ENCODE data around the gene THAP4. TPM values are rescaled to one million over a fixed set of nuclear protein-coding genes. Genes with fewer than 3 reads are reported as not detected.

The THAP4 gene
- total and polyA plus RNA-seq, 2 experiments from 2014 or later: 62.9 to 80.4 TPM

DNA sequence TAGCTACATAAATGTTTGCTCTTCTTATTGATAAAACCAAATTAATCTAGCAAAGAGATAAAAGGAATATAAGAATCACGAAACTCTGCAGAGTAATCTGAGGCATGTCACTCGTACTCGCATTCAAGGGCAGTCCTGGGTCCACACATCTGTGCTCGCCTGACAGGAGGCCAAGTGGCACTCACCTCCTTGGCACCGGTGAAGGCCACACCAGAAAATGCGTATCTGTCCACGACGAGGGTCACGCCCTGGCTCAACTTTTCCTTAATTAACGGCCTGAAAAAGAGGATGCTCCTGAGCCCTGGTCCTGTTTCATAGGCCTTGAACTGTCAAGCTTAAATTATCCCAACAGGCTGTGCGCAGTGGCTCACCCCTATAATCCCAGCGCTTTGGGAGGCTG is 43.1 kb upstream of the THAP4 start:
- Mint-ChIP-seq H3K27ac (no peak overlapping the region), H3K4me3 (no peak overlapping the region), H3K9me3 (no peaks in the 10 kb centered on the region), H3K36me3 (ENCODE audit: low read depth) (peaks cover 86% of the 10 kb centered on the region), H3K27me3 (ENCODE audit: insufficient read depth, low read depth, poor library complexity) (peaks cover 12% of the 10 kb centered on the region), H3K4me1 (peaks cover 2% of the 10 kb centered on the region; the same call in 1 of the 3 replicates)
- no peak overlapping the region for H3K4me3 ChIP-seq
- no peaks in the 10 kb centered on the region for H3K9me2 ChIP-seq (ENCODE audit: insufficient read depth)
- ATAC-seq (no peak), DNase-seq (ENCODE audit: low spot score) (no peak)
- H3K79me2 ChIP-seq (replicated peaks; ENCODE audit: insufficient read depth): peaks cover 34% of the 10 kb centered on the region
- H3F3A ChIP-seq (replicated peaks; ENCODE audit: low read depth): no peaks in the 10 kb centered on the region; the same call in 1 of the 2 replicates
- H3K4me2 ChIP-seq: no peak overlapping the region
- TF ChIP-seq CREB1 (CRISPR knock-in tag; IDR thresholded peaks at IDR 0.05; ENCODE audit: low read depth) (no peak), EZH2 (IDR thresholded peaks at IDR 0.05; ENCODE audit: low read depth, unreplicated experiment) (no peak), ZNF114 (CRISPR knock-in tag; IDR thresholded peaks at IDR 0.05) (no peak), POLR2AphosphoS5 (IDR thresholded peaks at IDR 0.05; ENCODE audit: low read depth) (no peak), STAT1 (IDR thresholded peaks at IDR 0.05; ENCODE audit: unreplicated experiment) (no peak), ZNF331 (CRISPR knock-in tag; IDR thresholded peaks at IDR 0.05; ENCODE audit: low read depth) (no peak), EZH2phosphoT487 (IDR thresholded peaks at IDR 0.05; ENCODE audit: unreplicated experiment) (no peak), NANOG (IDR thresholded peaks at IDR 0.05; ENCODE audit: borderline replicate concordance) (no peak), JUNB (IDR thresholded peaks at IDR 0.05; ENCODE audit: unreplicated experiment) (no peak)
- TF ChIP-seq, protein P1, sequence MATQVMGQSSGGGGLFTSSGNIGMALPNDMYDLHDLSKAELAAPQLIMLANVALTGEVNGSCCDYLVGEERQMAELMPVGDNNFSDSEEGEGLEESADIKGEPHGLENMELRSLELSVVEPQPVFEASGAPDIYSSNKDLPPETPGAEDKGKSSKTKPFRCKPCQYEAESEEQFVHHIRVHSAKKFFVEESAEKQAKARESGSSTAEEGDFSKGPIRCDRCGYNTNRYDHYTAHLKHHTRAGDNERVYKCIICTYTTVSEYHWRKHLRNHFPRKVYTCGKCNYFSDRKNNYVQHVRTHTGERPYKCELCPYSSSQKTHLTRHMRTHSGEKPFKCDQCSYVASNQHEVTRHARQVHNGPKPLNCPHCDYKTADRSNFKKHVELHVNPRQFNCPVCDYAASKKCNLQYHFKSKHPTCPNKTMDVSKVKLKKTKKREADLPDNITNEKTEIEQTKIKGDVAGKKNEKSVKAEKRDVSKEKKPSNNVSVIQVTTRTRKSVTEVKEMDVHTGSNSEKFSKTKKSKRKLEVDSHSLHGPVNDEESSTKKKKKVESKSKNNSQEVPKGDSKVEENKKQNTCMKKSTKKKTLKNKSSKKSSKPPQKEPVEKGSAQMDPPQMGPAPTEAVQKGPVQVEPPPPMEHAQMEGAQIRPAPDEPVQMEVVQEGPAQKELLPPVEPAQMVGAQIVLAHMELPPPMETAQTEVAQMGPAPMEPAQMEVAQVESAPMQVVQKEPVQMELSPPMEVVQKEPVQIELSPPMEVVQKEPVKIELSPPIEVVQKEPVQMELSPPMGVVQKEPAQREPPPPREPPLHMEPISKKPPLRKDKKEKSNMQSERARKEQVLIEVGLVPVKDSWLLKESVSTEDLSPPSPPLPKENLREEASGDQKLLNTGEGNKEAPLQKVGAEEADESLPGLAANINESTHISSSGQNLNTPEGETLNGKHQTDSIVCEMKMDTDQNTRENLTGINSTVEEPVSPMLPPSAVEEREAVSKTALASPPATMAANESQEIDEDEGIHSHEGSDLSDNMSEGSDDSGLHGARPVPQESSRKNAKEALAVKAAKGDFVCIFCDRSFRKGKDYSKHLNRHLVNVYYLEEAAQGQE (IDR thresholded peaks at IDR 0.05; ENCODE audit: unreplicated experiment): no peak
- TF ChIP-seq, protein P2, sequence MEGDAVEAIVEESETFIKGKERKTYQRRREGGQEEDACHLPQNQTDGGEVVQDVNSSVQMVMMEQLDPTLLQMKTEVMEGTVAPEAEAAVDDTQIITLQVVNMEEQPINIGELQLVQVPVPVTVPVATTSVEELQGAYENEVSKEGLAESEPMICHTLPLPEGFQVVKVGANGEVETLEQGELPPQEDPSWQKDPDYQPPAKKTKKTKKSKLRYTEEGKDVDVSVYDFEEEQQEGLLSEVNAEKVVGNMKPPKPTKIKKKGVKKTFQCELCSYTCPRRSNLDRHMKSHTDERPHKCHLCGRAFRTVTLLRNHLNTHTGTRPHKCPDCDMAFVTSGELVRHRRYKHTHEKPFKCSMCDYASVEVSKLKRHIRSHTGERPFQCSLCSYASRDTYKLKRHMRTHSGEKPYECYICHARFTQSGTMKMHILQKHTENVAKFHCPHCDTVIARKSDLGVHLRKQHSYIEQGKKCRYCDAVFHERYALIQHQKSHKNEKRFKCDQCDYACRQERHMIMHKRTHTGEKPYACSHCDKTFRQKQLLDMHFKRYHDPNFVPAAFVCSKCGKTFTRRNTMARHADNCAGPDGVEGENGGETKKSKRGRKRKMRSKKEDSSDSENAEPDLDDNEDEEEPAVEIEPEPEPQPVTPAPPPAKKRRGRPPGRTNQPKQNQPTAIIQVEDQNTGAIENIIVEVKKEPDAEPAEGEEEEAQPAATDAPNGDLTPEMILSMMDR (conservative IDR thresholded peaks at IDR 0.05; ENCODE audit: low read depth in 2 of 2): no peak
- TF ChIP-seq, protein P3, sequence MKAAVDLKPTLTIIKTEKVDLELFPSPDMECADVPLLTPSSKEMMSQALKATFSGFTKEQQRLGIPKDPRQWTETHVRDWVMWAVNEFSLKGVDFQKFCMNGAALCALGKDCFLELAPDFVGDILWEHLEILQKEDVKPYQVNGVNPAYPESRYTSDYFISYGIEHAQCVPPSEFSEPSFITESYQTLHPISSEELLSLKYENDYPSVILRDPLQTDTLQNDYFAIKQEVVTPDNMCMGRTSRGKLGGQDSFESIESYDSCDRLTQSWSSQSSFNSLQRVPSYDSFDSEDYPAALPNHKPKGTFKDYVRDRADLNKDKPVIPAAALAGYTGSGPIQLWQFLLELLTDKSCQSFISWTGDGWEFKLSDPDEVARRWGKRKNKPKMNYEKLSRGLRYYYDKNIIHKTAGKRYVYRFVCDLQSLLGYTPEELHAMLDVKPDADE (IDR thresholded peaks at IDR 0.05): no peak
- TF ChIP-seq, protein P4, sequence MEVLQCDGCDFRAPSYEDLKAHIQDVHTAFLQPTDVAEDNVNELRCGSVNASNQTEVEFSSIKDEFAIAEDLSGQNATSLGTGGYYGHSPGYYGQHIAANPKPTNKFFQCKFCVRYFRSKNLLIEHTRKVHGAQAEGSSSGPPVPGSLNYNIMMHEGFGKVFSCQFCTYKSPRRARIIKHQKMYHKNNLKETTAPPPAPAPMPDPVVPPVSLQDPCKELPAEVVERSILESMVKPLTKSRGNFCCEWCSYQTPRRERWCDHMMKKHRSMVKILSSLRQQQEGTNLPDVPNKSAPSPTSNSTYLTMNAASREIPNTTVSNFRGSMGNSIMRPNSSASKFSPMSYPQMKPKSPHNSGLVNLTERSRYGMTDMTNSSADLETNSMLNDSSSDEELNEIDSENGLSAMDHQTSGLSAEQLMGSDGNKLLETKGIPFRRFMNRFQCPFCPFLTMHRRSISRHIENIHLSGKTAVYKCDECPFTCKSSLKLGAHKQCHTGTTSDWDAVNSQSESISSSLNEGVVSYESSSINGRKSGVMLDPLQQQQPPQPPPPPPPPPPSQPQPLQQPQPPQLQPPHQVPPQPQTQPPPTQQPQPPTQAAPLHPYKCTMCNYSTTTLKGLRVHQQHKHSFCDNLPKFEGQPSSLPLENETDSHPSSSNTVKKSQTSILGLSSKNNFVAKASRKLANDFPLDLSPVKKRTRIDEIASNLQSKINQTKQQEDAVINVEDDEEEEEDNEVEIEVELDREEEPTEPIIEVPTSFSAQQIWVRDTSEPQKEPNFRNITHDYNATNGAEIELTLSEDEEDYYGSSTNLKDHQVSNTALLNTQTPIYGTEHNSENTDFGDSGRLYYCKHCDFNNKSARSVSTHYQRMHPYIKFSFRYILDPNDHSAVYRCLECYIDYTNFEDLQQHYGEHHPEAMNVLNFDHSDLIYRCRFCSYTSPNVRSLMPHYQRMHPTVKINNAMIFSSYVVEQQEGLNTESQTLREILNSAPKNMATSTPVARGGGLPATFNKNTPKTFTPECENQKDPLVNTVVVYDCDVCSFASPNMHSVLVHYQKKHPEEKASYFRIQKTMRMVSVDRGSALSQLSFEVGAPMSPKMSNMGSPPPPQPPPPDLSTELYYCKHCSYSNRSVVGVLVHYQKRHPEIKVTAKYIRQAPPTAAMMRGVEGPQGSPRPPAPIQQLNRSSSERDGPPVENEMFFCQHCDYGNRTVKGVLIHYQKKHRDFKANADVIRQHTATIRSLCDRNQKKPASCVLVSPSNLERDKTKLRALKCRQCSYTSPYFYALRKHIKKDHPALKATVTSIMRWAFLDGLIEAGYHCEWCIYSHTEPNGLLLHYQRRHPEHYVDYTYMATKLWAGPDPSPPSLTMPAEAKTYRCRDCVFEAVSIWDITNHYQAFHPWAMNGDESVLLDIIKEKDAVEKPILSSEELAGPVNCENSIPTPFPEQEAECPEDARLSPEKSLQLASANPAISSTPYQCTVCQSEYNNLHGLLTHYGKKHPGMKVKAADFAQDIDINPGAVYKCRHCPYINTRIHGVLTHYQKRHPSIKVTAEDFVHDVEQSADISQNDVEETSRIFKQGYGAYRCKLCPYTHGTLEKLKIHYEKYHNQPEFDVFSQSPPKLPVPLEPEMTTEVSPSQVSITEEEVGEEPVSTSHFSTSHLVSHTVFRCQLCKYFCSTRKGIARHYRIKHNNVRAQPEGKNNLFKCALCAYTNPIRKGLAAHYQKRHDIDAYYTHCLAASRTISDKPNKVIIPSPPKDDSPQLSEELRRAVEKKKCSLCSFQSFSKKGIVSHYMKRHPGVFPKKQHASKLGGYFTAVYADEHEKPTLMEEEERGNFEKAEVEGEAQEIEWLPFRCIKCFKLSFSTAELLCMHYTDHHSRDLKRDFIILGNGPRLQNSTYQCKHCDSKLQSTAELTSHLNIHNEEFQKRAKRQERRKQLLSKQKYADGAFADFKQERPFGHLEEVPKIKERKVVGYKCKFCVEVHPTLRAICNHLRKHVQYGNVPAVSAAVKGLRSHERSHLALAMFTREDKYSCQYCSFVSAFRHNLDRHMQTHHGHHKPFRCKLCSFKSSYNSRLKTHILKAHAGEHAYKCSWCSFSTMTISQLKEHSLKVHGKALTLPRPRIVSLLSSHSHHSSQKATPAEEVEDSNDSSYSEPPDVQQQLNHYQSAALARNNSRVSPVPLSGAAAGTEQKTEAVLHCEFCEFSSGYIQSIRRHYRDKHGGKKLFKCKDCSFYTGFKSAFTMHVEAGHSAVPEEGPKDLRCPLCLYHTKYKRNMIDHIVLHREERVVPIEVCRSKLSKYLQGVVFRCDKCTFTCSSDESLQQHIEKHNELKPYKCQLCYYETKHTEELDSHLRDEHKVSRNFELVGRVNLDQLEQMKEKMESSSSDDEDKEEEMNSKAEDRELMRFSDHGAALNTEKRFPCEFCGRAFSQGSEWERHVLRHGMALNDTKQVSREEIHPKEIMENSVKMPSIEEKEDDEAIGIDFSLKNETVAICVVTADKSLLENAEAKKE (CRISPR knock-in tag; IDR thresholded peaks at IDR 0.05): no peak
- peaks cover 29% of the 10 kb centered on the region for H3K36me3 ChIP-seq (ENCODE audit: insufficient read depth)
- no peak overlapping the region for H2AFZ ChIP-seq
- no peaks in the 10 kb centered on the region for H3K4me1 ChIP-seq (ENCODE audit: insufficient read depth)
- no peaks in the 10 kb centered on the region for H3K27me3 ChIP-seq (ENCODE audit: insufficient read depth)
- peaks cover 18% of the 10 kb centered on the region for H4K20me1 ChIP-seq (replicated peaks; ENCODE audit: insufficient read depth)
- no peak overlapping the region for H3K27ac ChIP-seq (ENCODE audit: low read depth)
